Caco-2 (cell line): ENCODE data around the gene MYOD1. TPM values are rescaled to one million over a fixed set of nuclear protein-coding genes. Genes with fewer than 3 reads are reported as not detected.

ENCODE experiments used
- BruUV-seq: library from RNA; stranded (reverse); fragments of 400-500 nt; replicated peaks from 2 replicates; lab custom pipeline; 2021; lab: Mats Ljungman, UMichigan
- CTCF ChIA-PET: fragments of 300-600 bp; sonication (Branson Sonifier 250); formaldehyde crosslinking; loops from one replicate; lab custom pipeline; 2022; ENCODE audit warnings: antibody characterized with exemption; lab: Charles Lee
- POLR2A ChIA-PET: fragments of 300-600 bp; sonication (Branson Sonifier 250); formaldehyde crosslinking; loops from one replicate; lab custom pipeline; 2022; ENCODE audit warnings: antibody characterized with exemption; lab: Charles Lee
- DNase-seq, 2 experiments: peaks; one replicate each; pipeline versions ENCODE4 v3.0.0 to v3.0.0-alpha.2; 2020 to 2022
- H3K27me3 ChIP-seq: replicated peaks from 2 replicates; pipeline ENCODE4 v1.6.0; 2011; ENCODE audit warnings: low read length; ENCODE audit not compliant: control insufficient read depth, insufficient read depth
- H3K36me3 ChIP-seq: 2 replicates; pipeline ENCODE4 v1.5.1; 2011; ENCODE audit warnings: low read length; ENCODE audit not compliant: control insufficient read depth, insufficient read depth
- H3K4me1 ChIP-seq: fragments of 250-450 bp; sonication (Bioruptor Pico); 2 replicates; pipeline ENCODE4 v1.5.1; 2020; ENCODE audit warnings: mild to moderate bottlenecking
- H3K4me3 ChIP-seq: 2 replicates; pipeline ENCODE4 v1.5.1; 2011; ENCODE audit warnings: low read depth, mild to moderate bottlenecking, control low read depth, low read length
- H3K9me3 ChIP-seq: fragments of 250-450 bp; sonication (Bioruptor Pico); 2 replicates; pipeline ENCODE4 v1.5.1; 2020; ENCODE audit warnings: mild to moderate bottlenecking, moderate library complexity
- H3K27ac Mint-ChIP-seq: one replicate; pipeline ENCODE4 v1.8.0; 2022; ENCODE audit warnings: mixed read lengths; ENCODE audit not compliant: unreplicated experiment
- H3K27me3 Mint-ChIP-seq: one replicate; pipeline ENCODE4 v1.8.0; 2022; ENCODE audit warnings: mixed read lengths; ENCODE audit not compliant: insufficient read depth, unreplicated experiment
- H3K36me3 Mint-ChIP-seq: one replicate; pipeline ENCODE4 v1.8.0; 2022; ENCODE audit warnings: mild to moderate bottlenecking, mixed read lengths; ENCODE audit not compliant: insufficient read depth, unreplicated experiment
- H3K4me1 Mint-ChIP-seq: one replicate; pipeline ENCODE4 v1.8.0; 2022; ENCODE audit warnings: low read depth, mixed read lengths; ENCODE audit not compliant: unreplicated experiment
- H3K4me3 Mint-ChIP-seq: one replicate; pipeline ENCODE4 v1.8.0; 2022; ENCODE audit warnings: mild to moderate bottlenecking, moderate library complexity, mixed read lengths; ENCODE audit not compliant: unreplicated experiment
- H3K9me3 Mint-ChIP-seq: one replicate; pipeline ENCODE4 v1.8.0; 2022; ENCODE audit warnings: mixed read lengths; ENCODE audit not compliant: unreplicated experiment
- intact Hi-C: fragments of 100-400 bp; cut with micrococcal nuclease; formaldehyde crosslinking; loops from one replicate; pipeline ENCODE4 v1.10.0; 2022; ENCODE audit not compliant: unreplicated experiment
- total RNA-seq: library from RNA; stranded (reverse); gene quantifications from 2 replicates; pipeline ENCODE4 v1.2.3, GENCODE V29; 2022
- TF ChIP-seq, protein P1 (sequence below), 2 experiments: fragments of 200-600 bp in 1 of 2; IDR thresholded peaks; 1 replicate in 1 of 2; 2 replicates in 1 of 2; pipeline versions ENCODE4 v1.5.1 to v1.8.0; 2011 to 2022; ENCODE audit warnings: antibody characterized with exemption in 1 of 2, control low read depth in 1 of 2, inconsistent platforms in 1 of 2, low read depth in 1 of 2, low read length in 1 of 2, mild to moderate bottlenecking in 1 of 2, moderate library complexity in 1 of 2; ENCODE audit not compliant: insufficient read depth in 1 of 2, severe bottlenecking in 1 of 2, unreplicated experiment in 1 of 2

Gene MYOD1
- total RNA-seq, 1 experiment from 2014 or later = not detected

DNA sequence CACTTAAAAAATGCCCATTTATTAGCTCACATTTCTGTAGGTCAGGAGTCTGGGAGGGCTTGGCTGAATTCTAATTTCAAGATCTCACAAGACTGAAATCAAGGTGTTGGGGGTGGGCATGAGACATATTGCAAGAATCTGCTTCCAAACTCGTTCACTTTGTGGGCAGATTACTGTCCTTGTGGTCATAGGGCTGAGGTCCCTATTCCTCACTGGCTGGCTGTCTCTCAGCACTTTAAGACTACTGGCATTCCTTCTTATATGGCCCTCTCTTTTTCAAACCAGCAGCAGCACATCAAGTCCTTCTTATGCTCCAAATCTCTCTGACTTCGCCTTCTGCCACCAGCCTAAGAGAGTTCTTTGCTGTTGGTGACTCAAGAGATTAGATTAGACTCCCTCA, 27.8 kb upstream of the MYOD1 start:
- Histone ChIP-seq H3K4me3 (no peak overlapping the region), H3K9me3 (no peaks in the 10 kb centered on the region), H3K27me3 (peaks cover 1% of the 10 kb centered on the region; the same call in 1 of the 2 replicates), H3K36me3 (no peaks in the 10 kb centered on the region), H3K4me1 (no peaks in the 10 kb centered on the region)
- no peak for DNase-seq
- TF ChIP-seq, protein P1, sequence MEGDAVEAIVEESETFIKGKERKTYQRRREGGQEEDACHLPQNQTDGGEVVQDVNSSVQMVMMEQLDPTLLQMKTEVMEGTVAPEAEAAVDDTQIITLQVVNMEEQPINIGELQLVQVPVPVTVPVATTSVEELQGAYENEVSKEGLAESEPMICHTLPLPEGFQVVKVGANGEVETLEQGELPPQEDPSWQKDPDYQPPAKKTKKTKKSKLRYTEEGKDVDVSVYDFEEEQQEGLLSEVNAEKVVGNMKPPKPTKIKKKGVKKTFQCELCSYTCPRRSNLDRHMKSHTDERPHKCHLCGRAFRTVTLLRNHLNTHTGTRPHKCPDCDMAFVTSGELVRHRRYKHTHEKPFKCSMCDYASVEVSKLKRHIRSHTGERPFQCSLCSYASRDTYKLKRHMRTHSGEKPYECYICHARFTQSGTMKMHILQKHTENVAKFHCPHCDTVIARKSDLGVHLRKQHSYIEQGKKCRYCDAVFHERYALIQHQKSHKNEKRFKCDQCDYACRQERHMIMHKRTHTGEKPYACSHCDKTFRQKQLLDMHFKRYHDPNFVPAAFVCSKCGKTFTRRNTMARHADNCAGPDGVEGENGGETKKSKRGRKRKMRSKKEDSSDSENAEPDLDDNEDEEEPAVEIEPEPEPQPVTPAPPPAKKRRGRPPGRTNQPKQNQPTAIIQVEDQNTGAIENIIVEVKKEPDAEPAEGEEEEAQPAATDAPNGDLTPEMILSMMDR (IDR thresholded peaks at IDR 0.05; ENCODE audit: insufficient read depth in 1 of 2, low read depth in 1 of 2, low read length in 1 of 2, severe bottlenecking in 1 of 2, unreplicated experiment in 1 of 2) = no peak
- H3K27me3 Mint-ChIP-seq = peaks cover 22% of the 10 kb centered on the region
- intact Hi-C loops = no loop called here
- BruUV-seq = no TSS peak
- no peak overlapping the region for H3K4me3 Mint-ChIP-seq
- POLR2A ChIA-PET = no interaction called here
- no peak overlapping the region for H3K27ac Mint-ChIP-seq
- CTCF ChIA-PET = no interaction called here
- H3K9me3 Mint-ChIP-seq = no peaks in the 10 kb centered on the region
- no peaks in the 10 kb centered on the region for H3K4me1 Mint-ChIP-seq
- no peaks in the 10 kb centered on the region for H3K36me3 Mint-ChIP-seq

DNA sequence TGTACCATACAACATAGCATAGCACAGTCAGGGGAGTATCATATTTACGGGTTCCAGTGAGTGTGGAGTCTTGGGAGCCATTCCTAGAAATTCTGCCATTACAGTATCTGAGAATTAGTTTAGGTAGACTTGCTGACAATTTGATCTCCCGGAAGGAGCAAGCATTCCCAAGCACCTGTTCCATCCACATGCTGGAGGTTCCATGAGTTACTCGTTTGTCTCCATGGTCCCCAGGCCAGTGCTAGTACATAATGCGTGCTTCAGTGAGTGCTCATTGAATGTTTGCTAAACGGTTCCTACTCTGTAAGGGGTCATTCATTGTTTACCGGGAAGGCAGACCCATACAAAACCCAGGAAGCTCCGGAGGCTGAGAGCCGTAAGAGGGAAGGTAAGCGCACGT, 27.4 kb upstream of the MYOD1 start:
- POLR2A ChIA-PET = no interaction called here

DNA sequence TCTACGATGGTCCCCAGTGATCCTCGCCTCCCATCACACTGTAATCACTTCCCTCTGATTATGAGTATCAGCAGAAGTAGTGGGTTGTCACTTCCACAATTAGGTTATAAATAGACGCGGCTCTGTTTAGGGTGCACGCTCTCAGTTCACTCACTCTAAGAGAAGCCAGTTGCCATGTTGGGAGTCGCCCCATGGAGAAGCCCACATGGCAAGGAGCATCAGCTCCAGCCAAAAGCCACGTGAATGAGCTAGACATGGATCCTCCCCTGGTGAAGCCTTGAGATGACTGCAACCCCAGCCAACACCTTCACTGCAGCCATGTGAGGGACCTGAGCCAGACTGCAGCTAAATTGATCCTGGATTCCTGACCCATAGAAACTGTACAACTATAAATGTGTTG, 26.4 kb upstream of the MYOD1 start:
- ChIA-PET CTCF (no interaction called here), POLR2A (no interaction called here)
- H3K4me3 Mint-ChIP-seq = no peak overlapping the region
- DNase-seq = no peak
- intact Hi-C loops = no loop called here
- H3K36me3 ChIP-seq = no peaks in the 10 kb centered on the region
- TF ChIP-seq, protein P1 (IDR thresholded peaks at IDR 0.05; ENCODE audit: insufficient read depth in 1 of 2, low read depth in 1 of 2, low read length in 1 of 2, severe bottlenecking in 1 of 2, unreplicated experiment in 1 of 2) = no peak
- H3K9me3 ChIP-seq = no peaks in the 10 kb centered on the region
- no peaks in the 10 kb centered on the region for H3K4me1 Mint-ChIP-seq
- no peaks in the 10 kb centered on the region for H3K36me3 Mint-ChIP-seq
- peaks cover 19% of the 10 kb centered on the region for H3K27me3 Mint-ChIP-seq
- no peaks in the 10 kb centered on the region for H3K9me3 Mint-ChIP-seq
- H3K4me1 ChIP-seq = no peaks in the 10 kb centered on the region
- H3K27ac Mint-ChIP-seq = no peak overlapping the region
- no peak overlapping the region for H3K4me3 ChIP-seq
- H3K27me3 ChIP-seq = peaks cover 1% of the 10 kb centered on the region; the same call in 1 of the 2 replicates
- no TSS peak for BruUV-seq

More for the DNA sequence above, 27.4 kb upstream of the MYOD1 start:
- H3K4me3 Mint-ChIP-seq = no peak overlapping the region
- TF ChIP-seq, protein P1 (IDR thresholded peaks at IDR 0.05; ENCODE audit: insufficient read depth in 1 of 2, low read depth in 1 of 2, low read length in 1 of 2, severe bottlenecking in 1 of 2, unreplicated experiment in 1 of 2) = no peak
- no TSS peak for BruUV-seq
- intact Hi-C loops = no loop called here
- no peaks in the 10 kb centered on the region for H3K4me1 Mint-ChIP-seq
- H3K9me3 Mint-ChIP-seq = no peaks in the 10 kb centered on the region
- no peak for DNase-seq
- no peaks in the 10 kb centered on the region for H3K4me1 ChIP-seq
- H3K4me3 ChIP-seq = no peak overlapping the region
- H3K27ac Mint-ChIP-seq = no peak overlapping the region
- peaks cover 19% of the 10 kb centered on the region for H3K27me3 Mint-ChIP-seq
- no peaks in the 10 kb centered on the region for H3K9me3 ChIP-seq
- H3K27me3 ChIP-seq = peaks cover 1% of the 10 kb centered on the region; the same call in 1 of the 2 replicates
- CTCF ChIA-PET = no interaction called here
- H3K36me3 Mint-ChIP-seq = no peaks in the 10 kb centered on the region
- no peaks in the 10 kb centered on the region for H3K36me3 ChIP-seq
